HG03108 (cell line): ENCODE data around the gene IQCC.
"Not testable (repeated sequence)": the region's sequence is repeated elsewhere in the genome, so short reads cannot be mapped to it uniquely, and the experiment has no call there.

Experiments used
- ATAC-seq: cut with Tn5 transposase; IDR thresholded peaks from one replicate; pipeline ENCODE4 v1.9.1; 2021; ENCODE audit warnings: moderate library complexity; ENCODE audit not compliant: unreplicated experiment

IQCC gene

GRCh38 chr1:32205401-32206370 lies at the start of gene IQCC:
IQCC (plus strand) TSS chr1:32205671; CDS start chr1:32205682, 11 bp downstream.
- peak; percentile 39 for ATAC-seq

- peak; percentile 63 for ATAC-seq
Measured at GRCh38 chr1:32159189-32159588, 46.3 kb upstream of the IQCC start.

- no peak for ATAC-seq
Measured at GRCh38 chr1:32163405-32163804, 42.1 kb upstream of the IQCC start.

GRCh38 chr1:32165633-32166032 lies 39.8 kb upstream of the IQCC start:
- ATAC-seq, result not testable (repeated sequence)

GRCh38 chr1:32170991-32171390 lies 34.5 kb upstream of the IQCC start:
- ATAC-seq, result no peak

- no peak for ATAC-seq
Measured at GRCh38 chr1:32172621-32173245, 32.7 kb upstream of the IQCC start.

- ATAC-seq, result no peak
Measured at GRCh38 chr1:32178380-32179192, 26.9 kb upstream of the IQCC start.

- ATAC-seq, result no peak
Measured at GRCh38 chr1:32179193-32179442, 26.4 kb upstream of the IQCC start.

- ATAC-seq, result peak; percentile 87
Measured at GRCh38 chr1:32179443-32180185, 25.9 kb upstream of the IQCC start, which contains the start of gene TXLNA. TXLNA (plus strand) TSS chr1:32179675; CDS start chr1:32180346, 671 bp downstream.

- ATAC-seq, result no peak
Measured at GRCh38 chr1:32180186-32181060, 25.0 kb upstream of the IQCC start.

GRCh38 chr1:32181065-32181464 lies 24.4 kb upstream of the IQCC start:
- ATAC-seq, result no peak

- no peak for ATAC-seq
Measured at GRCh38 chr1:32181563-32181962, 23.9 kb upstream of the IQCC start.

GRCh38 chr1:32182060-32182459 lies 23.4 kb upstream of the IQCC start:
- ATAC-seq, result no peak

- no peak for ATAC-seq
Measured at GRCh38 chr1:32184650-32185049, 20.8 kb upstream of the IQCC start.

- ATAC-seq, result no peak
Measured at GRCh38 chr1:32186077-32186476, 19.4 kb upstream of the IQCC start.

- ATAC-seq, result no peak
Measured at GRCh38 chr1:32186491-32186890, 19.0 kb upstream of the IQCC start.

- no peak for ATAC-seq
Measured at GRCh38 chr1:32187850-32188249, 17.6 kb upstream of the IQCC start.

- ATAC-seq, result no peak
Measured at GRCh38 chr1:32192220-32192948, 13.1 kb upstream of the IQCC start.

- ATAC-seq, result no peak
Measured at GRCh38 chr1:32194984-32195383, 10.5 kb upstream of the IQCC start.
